Midbrain (tissue), 1 donor: ENCODE results near the gene SYT1.
A peak's percentile ranks its signal among the peaks of the same experiment; 100 is the strongest.

ENCODE experiments used
- DNase-seq: peaks from one replicate; lab custom pipeline; 2025; lab: John Stamatoyannopoulos, UW

The SYT1 gene

DNA sequence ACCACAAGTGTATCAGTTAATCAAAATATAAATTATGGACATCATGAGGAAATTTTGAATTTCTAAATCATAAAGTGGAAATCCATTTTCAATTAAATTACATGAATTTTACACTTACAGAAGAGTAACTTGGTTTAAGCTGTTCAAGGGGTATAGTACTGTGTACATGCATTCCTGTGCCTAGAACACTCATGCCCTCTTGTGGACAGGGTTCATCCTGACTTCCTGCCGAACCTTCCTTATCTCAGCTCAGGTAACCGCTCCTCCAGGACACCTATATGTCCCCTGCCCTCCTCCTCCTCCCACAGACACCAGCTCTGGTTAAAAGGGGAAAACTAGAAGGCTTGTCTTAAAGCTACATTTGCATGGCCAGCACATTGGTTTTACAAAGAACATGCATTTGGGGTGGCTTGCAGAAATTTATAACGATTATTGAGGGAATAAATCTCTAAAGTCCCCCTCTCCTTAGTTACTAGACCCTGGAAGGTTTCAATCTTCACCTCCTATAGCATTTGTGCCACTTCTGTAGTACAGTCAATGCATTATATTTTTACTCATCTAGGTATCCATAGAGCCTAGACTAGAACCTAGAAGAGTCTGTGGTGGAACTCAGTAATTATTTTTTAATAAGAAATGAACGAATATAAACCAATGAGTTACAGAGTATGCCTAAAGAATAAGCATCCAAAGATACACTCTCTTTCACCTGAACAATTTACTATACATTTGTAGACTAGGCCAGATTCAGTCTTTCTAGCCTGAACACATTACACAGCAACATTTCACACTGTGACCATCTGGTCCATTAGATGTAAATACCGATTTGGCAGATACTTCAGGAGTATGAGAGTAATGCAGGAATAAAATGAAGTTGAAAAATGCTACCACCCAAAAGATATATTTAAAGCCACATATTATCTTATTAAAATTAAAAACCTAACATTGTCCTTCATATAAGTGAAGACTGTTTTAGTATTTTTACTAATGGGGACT lies 480.6 kb downstream of the SYT1 start:
- no peak for DNase-seq

DNA sequence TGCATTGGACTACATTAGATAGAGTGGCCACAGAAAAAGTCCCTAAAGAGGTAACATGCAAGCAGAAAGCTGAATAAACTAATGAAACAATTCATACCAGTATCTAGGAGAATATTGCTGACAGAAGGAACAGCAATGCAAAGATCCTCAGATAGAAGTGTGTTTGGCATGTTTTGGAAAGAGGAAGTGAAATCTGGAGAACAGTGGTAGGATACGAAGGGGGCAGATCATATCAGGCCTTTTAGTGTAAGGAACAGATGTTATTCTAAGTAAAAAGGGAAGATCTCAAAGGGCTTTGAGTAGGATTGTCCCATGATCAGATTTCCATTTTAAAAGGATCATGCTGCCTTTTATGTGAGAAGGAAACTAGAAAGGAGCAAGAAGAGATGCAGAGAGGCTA lies 483.3 kb downstream of the SYT1 start:
- no peak for DNase-seq

GRCh38 chr12:79351251-79351650 lies 486.7 kb downstream of the SYT1 start:
- DNase-seq = no peak

- DNase-seq = no peak
Measured at GRCh38 chr12:79356216-79356615, 491.6 kb downstream of the SYT1 start.

DNA sequence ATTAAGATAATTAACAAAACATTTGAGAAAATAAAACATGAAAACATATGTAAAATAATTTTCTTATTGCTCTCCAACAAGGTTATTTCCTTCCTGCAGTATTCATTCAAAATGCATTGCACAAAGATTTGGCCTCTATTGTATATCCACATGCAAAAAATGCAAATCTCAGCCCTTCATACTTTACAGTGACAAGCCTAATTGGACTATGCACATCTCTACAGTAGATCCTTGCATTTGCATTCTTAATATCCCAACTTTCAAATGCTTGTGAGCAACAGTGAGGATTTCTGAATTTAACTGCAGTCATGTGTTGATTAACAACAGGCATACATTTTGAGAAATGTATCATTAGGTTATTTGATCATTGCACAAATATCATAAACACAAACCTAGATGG lies 492.5 kb downstream of the SYT1 start:
- DNase-seq = no peak

- DNase-seq = no peak
Measured at GRCh38 chr12:79358716-79359300, 494.2 kb downstream of the SYT1 start.

DNA sequence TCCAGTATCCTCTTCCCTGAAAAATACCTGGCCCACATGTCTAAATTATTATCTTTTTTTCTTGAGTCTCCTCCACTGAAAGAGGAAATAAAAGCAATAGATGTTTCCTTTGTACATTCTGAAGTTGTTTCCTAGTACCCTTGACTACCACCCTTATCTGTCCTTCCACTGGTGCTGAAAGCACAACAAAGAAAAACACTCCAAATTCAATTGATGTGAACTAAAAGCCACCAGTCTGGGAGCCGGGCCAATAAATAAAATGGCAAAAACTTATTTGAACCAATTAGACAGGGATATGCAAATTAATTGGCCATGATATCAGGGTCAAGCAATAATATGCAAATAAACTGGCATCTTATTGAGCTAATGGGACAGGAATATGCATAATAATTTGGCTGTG lies 495.7 kb downstream of the SYT1 start:
- peak; percentile 8 for DNase-seq

GRCh38 chr12:79360936-79361335 lies 496.4 kb downstream of the SYT1 start:
- peak; percentile 6 for DNase-seq

DNA sequence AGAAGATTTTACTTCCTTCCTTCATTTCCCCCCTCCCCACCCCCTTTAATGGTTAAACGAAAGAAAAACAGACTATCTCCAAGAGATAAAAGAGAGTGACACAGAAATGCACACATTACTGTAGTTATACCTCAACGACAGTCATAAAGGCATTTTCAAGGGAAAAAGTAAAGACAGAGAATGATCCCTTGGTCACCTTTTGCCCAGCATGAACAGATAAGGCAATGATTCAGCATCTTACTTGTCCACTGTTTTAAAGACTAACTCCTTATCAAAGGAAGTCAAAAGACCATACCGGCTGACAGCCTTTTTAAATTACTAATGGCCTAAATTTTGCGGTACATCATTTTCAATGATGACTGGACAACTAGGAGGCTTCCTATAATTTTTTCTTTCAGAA lies 499.6 kb downstream of the SYT1 start:
- DNase-seq = no peak

GRCh38 chr12:79366374-79366773 lies 501.8 kb downstream of the SYT1 start:
- no peak for DNase-seq

GRCh38 chr12:79367032-79367589 lies 502.5 kb downstream of the SYT1 start:
- no peak for DNase-seq

- no peak for DNase-seq
Measured at GRCh38 chr12:79370021-79370420, 505.4 kb downstream of the SYT1 start.

DNA sequence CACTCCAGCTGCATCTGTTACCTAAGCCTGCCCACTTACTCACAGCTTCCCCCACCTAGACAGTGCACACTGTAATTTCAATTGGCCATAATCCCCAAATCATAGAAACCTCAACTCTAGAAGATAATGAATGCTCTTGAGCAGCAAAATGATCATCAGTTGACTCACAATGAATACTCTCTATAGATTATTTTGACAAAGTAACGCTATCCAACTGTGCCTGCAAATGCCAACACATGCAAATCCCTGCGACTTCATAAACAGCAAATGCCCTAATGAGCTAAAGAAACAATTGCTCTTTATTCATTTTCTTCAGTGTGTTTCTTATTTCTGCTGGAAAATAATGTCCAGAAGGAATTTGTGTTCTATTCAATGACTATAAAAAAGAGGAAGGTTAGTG lies 506.7 kb downstream of the SYT1 start:
- DNase-seq = no peak

GRCh38 chr12:79373896-79374499 lies 509.4 kb downstream of the SYT1 start:
- DNase-seq = peak; percentile 14

DNA sequence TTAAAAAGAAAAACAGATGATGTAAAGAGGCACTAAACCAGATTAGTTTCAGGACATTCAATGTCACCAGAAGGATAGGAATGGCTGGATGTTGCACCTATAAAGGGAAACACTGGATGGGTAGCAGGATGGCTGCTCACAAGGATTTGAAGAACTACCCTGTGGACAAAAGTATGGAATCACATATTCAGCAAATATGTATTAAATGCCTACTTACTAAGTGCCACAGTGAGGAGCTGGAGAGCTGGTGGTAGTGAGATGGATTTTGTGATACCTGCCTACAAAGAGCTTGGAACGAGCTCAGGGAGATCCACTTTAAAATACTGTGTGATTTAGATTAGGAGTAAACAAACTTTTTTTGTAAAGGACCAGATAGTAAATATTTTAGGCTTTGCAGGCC lies 510.0 kb downstream of the SYT1 start:
- DNase-seq = no peak

DNA sequence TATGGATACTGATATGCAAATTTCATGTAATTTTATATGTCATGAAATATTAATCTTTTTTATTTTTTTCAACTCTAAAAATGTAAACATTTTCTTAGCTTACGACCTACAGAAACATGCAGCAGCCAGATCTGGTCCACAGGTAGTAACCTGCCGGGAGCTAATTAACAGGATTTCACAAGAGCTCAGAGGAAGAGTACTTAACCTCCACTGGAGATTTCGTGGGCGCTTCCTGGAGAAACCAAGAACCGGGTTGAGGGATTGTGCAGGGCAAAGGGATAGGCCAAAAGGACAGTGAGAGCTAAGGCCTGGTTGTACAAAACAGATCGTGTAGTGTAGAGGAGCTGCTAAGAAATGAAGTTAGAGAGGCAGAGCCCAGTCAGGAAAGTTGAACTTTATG lies 510.5 kb downstream of the SYT1 start:
- no peak for DNase-seq

GRCh38 chr12:79378496-79378895 lies 513.9 kb downstream of the SYT1 start:
- DNase-seq = peak; percentile 4

DNA sequence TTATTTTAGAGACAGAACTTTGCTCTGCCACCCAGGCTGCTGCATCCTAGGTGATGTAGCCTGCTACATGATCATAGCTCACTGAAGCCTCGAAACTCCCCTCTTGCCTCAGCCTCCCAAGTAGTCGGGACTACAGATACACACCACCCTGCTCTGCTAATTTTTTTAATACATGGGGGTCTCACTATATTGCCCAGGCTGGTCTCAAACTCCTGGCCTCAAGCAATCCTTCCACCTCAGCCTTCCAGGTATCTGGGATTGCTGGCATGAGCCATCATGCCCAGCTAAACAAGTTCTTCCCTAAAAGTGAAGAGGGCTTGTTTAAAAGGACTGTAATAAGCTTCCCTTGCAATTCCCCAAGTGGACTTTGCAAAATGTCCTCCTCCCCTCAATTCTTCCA lies 515.8 kb downstream of the SYT1 start:
- DNase-seq = no peak

GRCh38 chr12:79381248-79382208 lies 517.0 kb downstream of the SYT1 start:
- no peak for DNase-seq

DNA sequence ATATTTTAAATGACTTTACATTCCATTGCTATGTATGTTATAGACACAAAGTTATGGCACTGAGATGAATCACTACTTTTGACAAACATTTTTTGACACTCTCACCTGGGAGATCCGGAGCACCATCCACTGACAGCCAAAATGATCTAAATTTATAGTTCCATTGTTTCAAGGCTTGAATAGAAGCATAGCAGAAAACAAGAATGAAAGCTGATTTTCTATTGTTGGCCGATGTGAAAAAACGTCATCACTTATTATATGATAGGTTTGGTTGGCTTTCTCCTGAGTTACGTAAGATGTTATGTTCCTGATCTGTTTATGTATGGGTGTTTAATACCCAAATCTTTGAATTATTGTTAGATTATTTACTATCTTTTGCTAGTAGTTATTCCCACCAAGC lies 520.0 kb downstream of the SYT1 start:
- no peak for DNase-seq

- DNase-seq = no peak
Measured at GRCh38 chr12:79388011-79388410, 523.4 kb downstream of the SYT1 start.

GRCh38 chr12:79393842-79394241 lies 529.3 kb downstream of the SYT1 start:
- no peak for DNase-seq
